K562 (cell line): ENCODE data around the gene ZP1. TPM values are rescaled to one million over a fixed set of nuclear protein-coding genes. Genes with fewer than 3 reads are reported as not detected.

ENCODE experiments used
- ATAC-seq: fragments of 200-7000 bp; cut with Tn5 transposase; 3 replicates; pipeline ENCODE4 v1.9.1; 2020; ENCODE audit warnings: moderate library complexity
- BruUV-seq: library from RNA; stranded (reverse); fragments of 400-500 nt; replicated peaks from 2 replicates; lab custom pipeline; 2021; lab: Mats Ljungman, UMichigan
- CTCF ChIA-PET: fragments of 300-600 bp; formaldehyde crosslinking; extraction: SDS; loops from one replicate; lab custom pipeline; 2021; ENCODE audit warnings: low intra/inter-chr PET ratio; lab: Yijun Ruan, JAX
- POLR2A ChIA-PET: fragments of 300-600, 350-650 bp; sonication (Branson Sonifier 250); formaldehyde crosslinking; extraction: SDS; loops from one replicate; lab custom pipeline; 2021; ENCODE audit warnings: antibody characterized with exemption, inconsistent platforms; lab: Yijun Ruan, JAX
- DNase-seq, 4 experiments: peaks; one replicate each; pipeline versions ENCODE4 v3.0.0 to v3.0.0-alpha.2; 2011 to 2018; ENCODE audit warnings: low spot score in 3 of 4, mixed read lengths in 3 of 4; ENCODE audit errors: extremely low read depth in 1 of 4
- FAIRE-seq: peaks from 2 replicates; lab custom pipeline; 2011; peaks lifted over from hg19 to GRCh38; lab: Jason Lieb, UNC
- H2AFZ ChIP-seq: 2 replicates; pipeline ENCODE4 v1.6.0; 2011; ENCODE audit warnings: low read depth, low read length, control low read depth, inconsistent platforms
- H3K27ac ChIP-seq: fragments of 200-600 bp; 3 replicates; pipeline ENCODE4 v1.8.0; 2011; ENCODE audit warnings: low read depth, mild to moderate bottlenecking, control low read depth, inconsistent platforms, low read length, moderate library complexity, mixed read lengths; ENCODE audit errors: extremely low read depth
- H3K27me3 ChIP-seq, 2 experiments: fragments of 300-600 bp in 1 of 2; 2 replicates in 1 of 2; 3 replicates in 1 of 2; pipeline versions ENCODE4 v1.6.0 to v1.8.0; 2011; ENCODE audit warnings: inconsistent platforms in 2 of 2, low read length in 2 of 2, mild to moderate bottlenecking in 1 of 2, mixed read lengths in 1 of 2, moderate library complexity in 1 of 2; ENCODE audit not compliant: control insufficient read depth in 2 of 2, insufficient read depth in 2 of 2
- H3K36me3 ChIP-seq: fragments of 300-600 bp; 3 replicates; pipeline ENCODE4 v1.8.0; 2011; ENCODE audit warnings: mild to moderate bottlenecking, low read length, inconsistent platforms; ENCODE audit not compliant: control insufficient read depth, insufficient read depth
- H3K4me1 ChIP-seq, 2 experiments: fragments of 200-600 bp in 1 of 2; replicated peaks in 1 of 2; 2 replicates in 1 of 2; 3 replicates in 1 of 2; pipeline versions ENCODE4 v1.5.1 to v1.8.0; 2011; ENCODE audit warnings: inconsistent platforms in 2 of 2, low read length in 2 of 2, mild to moderate bottlenecking in 1 of 2, mixed read lengths in 1 of 2, moderate library complexity in 1 of 2; ENCODE audit not compliant: control insufficient read depth in 2 of 2, insufficient read depth in 2 of 2
- H3K4me2 ChIP-seq: 2 replicates; pipeline ENCODE4 v1.6.1; 2011; ENCODE audit warnings: low read length, control low read depth, inconsistent platforms, mixed read lengths; ENCODE audit not compliant: insufficient read depth
- H3K4me3 ChIP-seq: fragments of 200-600 bp; sonication (generic), shearing (Covaris generic); 2 replicates; pipeline ENCODE4 v1.5.1; 2016; ENCODE audit warnings: control low read depth, inconsistent platforms
- H3K79me2 ChIP-seq: fragments of 200-600 bp; 3 replicates; pipeline ENCODE4 v1.8.0; 2011; ENCODE audit warnings: low read length, inconsistent platforms; ENCODE audit not compliant: control insufficient read depth, insufficient read depth
- H3K9ac ChIP-seq, 2 experiments: 2 replicates each; pipeline versions ENCODE4 v1.6.0 to v1.6.1; 2011; ENCODE audit warnings: low read depth in 2 of 2, low read length in 2 of 2, control low read depth in 1 of 2, inconsistent platforms in 1 of 2, mild to moderate bottlenecking in 1 of 2, mixed read lengths in 1 of 2; ENCODE audit not compliant: insufficient read depth in 1 of 2
- H3K9me1 ChIP-seq: one replicate; pipeline ENCODE4 v1.6.0; 2011; ENCODE audit warnings: inconsistent platforms, mild to moderate bottlenecking, low read length, moderate library complexity; ENCODE audit not compliant: control insufficient read depth, insufficient read depth
- H3K9me3 ChIP-seq: replicated peaks from 2 replicates; pipeline ENCODE4 v1.5.1; 2011; ENCODE audit warnings: low read depth, low read length, inconsistent platforms; ENCODE audit not compliant: control insufficient read depth, insufficient read depth
- H4K20me1 ChIP-seq: replicated peaks from 2 replicates; pipeline ENCODE4 v1.6.1; 2011; ENCODE audit warnings: low read length, inconsistent platforms, mixed read lengths; ENCODE audit not compliant: control insufficient read depth, insufficient read depth
- CC2D1A ChIP-seq: fragments of 450-650 bp; IDR thresholded peaks from 2 replicates; pipeline ENCODE4 v1.6.1; 2017; ENCODE audit warnings: mild to moderate bottlenecking
- CHD2 ChIP-seq: IDR thresholded peaks from 2 replicates; pipeline ENCODE4 v1.6.1; 2011; ENCODE audit warnings: low read depth, low read length
- E2F6 ChIP-seq, 2 experiments: IDR thresholded peaks; 2 replicates each; pipeline ENCODE4 v1.6.1; 2011; ENCODE audit warnings: borderline replicate concordance in 1 of 2, control low read depth in 1 of 2, low read depth in 1 of 2, low read length in 1 of 2, mild to moderate bottlenecking in 1 of 2, mixed read lengths in 1 of 2, moderate library complexity in 1 of 2; ENCODE audit not compliant: insufficient read depth in 1 of 2, insufficient read length in 1 of 2, poor library complexity in 1 of 2, severe bottlenecking in 1 of 2; ENCODE audit errors: extremely low read depth in 1 of 2
- GATAD2A ChIP-seq: fragments of 450-650 bp; IDR thresholded peaks from 2 replicates; pipeline ENCODE4 v1.6.1; 2017
- LEF1 ChIP-seq: fragments of 450-650 bp; IDR thresholded peaks from 2 replicates; pipeline ENCODE4 v1.6.1; 2016; ENCODE audit warnings: mild to moderate bottlenecking
- NCOA1 ChIP-seq: fragments of 450-650 bp; IDR thresholded peaks from 2 replicates; pipeline ENCODE4 v1.6.1; 2016; ENCODE audit warnings: low read depth
- TAF9B ChIP-seq: fragments of 450-650 bp; IDR thresholded peaks from 2 replicates; pipeline ENCODE4 v1.6.1; 2018; ENCODE audit warnings: mild to moderate bottlenecking; ENCODE audit not compliant: partially characterized antibody
- TCF7 ChIP-seq: sonication (generic); IDR thresholded peaks from 2 replicates; pipeline ENCODE4 v1.6.1; 2016; ENCODE audit warnings: antibody characterized with exemption, borderline replicate concordance
- TGIF2 ChIP-seq: sonication (generic); formaldehyde crosslinking; IDR thresholded peaks from 2 replicates; pipeline ENCODE4 v1.8.1; 2022; ENCODE audit warnings: mild to moderate bottlenecking, missing genetic modification reagents, moderate library complexity
- ZKSCAN3 ChIP-seq: fragments of 250-450 bp; sonication (Bioruptor Pico); IDR thresholded peaks from 2 replicates; pipeline ENCODE4 v1.4.0; 2020
- ZNF143 ChIP-seq: sonication (generic); formaldehyde crosslinking; IDR thresholded peaks from 2 replicates; pipeline ENCODE4 v1.9.0; 2022; ENCODE audit warnings: mild to moderate bottlenecking, missing genetic modification reagents
- ZNF75A ChIP-seq: fragments of 450-650 bp; formaldehyde crosslinking; IDR thresholded peaks from 2 replicates; pipeline ENCODE4 v1.4.0; 2020; ENCODE audit warnings: mild to moderate bottlenecking
- whole genome bisulfite sequencing: fragments of 100-300 bp; shearing (Covaris generic); methylation state at CpG from one replicate; pipeline ENCODE4 v1.1.6; 2016; ENCODE audit warnings: low coverage, mixed read lengths; ENCODE audit not compliant: insufficient coverage; ENCODE audit errors: missing lambda C conversion rate; 5-methylcytosine and 5-hydroxymethylcytosine counted together
- in situ Hi-C: fragments of 300-500 bp; cut with MboI; formaldehyde crosslinking; loops from 4 replicates; pipeline ENCODE4 v1.15.0; 2018; ENCODE audit warnings: inconsistent platforms, mixed read lengths
- intact Hi-C: fragments of 100-400 bp; cut with micrococcal nuclease; formaldehyde crosslinking; loops from 2 replicates; pipeline ENCODE4 v1.14.2; 2022
- polyA plus RNA-seq, 8 experiments: library from polyadenylated mRNA; depleted of rRNA in 4 of 8; stranded (reverse) in 5 of 8; unstranded in 3 of 8; fragments of >200 nt; fragmentation: Nextera tagmentation in 2 of 8; fragmentation: Illumina TruSeq in 1 of 8; extraction: Ambion mirVana in 2 of 8; extraction: Trizol in 1 of 8; gene quantifications; 2 replicates each; pipeline versions ENCODE4 v1.2.1 to v1.2.3, GENCODE V29; 2011 to 2014; ENCODE audit warnings: inconsistent platforms in 1 of 8, missing spikeins in 1 of 8
- total RNA-seq, 7 experiments: library from RNA; depleted of rRNA in 6 of 7; stranded (reverse); fragments of >200 nt in 6 of 7; fragmentation: Illumina TruSeq in 2 of 7; extraction: Trizol in 2 of 7; gene quantifications; 2 replicates each; pipeline versions ENCODE4 v1.2.1 to v1.2.3, GENCODE V29; 2011 to 2021; ENCODE audit warnings: low replicate concordance in 1 of 7
- TF ChIP-seq, protein P1 (sequence below): fragments of 250-450 bp; sonication (Bioruptor Pico); IDR thresholded peaks from 2 replicates; pipeline ENCODE4 v1.4.0; 2020
- TF ChIP-seq, protein P2 (sequence below): fragments of 250-450 bp; sonication (Bioruptor Pico); IDR thresholded peaks from 2 replicates; pipeline ENCODE4 v1.8.0; 2021; ENCODE audit warnings: moderate library complexity, mild to moderate bottlenecking, inconsistent platforms

ZP1 gene
- total and polyA plus RNA-seq, 9 of the 15 experiments (the other 6 are each of a cell fraction or from before 2014, with no cell fraction given) = 0.11 to 0.15 TPM; not detected in 7

GRCh38 chr11:60913793-60914632 is 46.7 kb downstream of the ZP1 start, which contains the start of gene TMEM109:
Gene TMEM109 (plus strand): TSS chr11:60914158. CDS start chr11:60919694, 5,536 bp downstream.
- H4K20me1 ChIP-seq = no peaks in the 10 kb centered on the region; the same call in 1 of the 2 replicates
- peak; percentile 90 for ATAC-seq
- H3K27me3 ChIP-seq = no peaks in the 10 kb centered on the region
- no peaks in the 10 kb centered on the region for H3K9me1 ChIP-seq
- TSS peak; percentile 58 for BruUV-seq
- H3K4me1 ChIP-seq = peaks cover 17 to 29% of the 10 kb centered on the region in 2 experiments; a peak in 4 of 5 replicates
- peak; percentile 95 for FAIRE-seq
- H3K9me3 ChIP-seq = peaks cover 8% of the 10 kb centered on the region
- H3K9ac ChIP-seq = peak within 1 kb of the TSS; percentile 91 to 96
- H3K4me2 ChIP-seq = peak within 1 kb of the TSS; percentile 94
- H3K36me3 ChIP-seq = peaks cover 18% of the 10 kb centered on the region
- H2AFZ ChIP-seq = peak within 1 kb of the TSS; percentile 100
- ChIA-PET CTCF (interaction anchor here (0.7 kb wide), 1 partner anchor 259 kb away, joined by 3 read pairs; no protein-coding TSS in a partner anchor), POLR2A (interaction anchor here (0.5 to 1.5 kb wide), 16 partner anchors 8 to 1685 kb away, joined by 3 to 7 read pairs (median 3); partner anchors contain the start of genes TMEM132A and VPS37C)
- under 1% methylated on average over 65 of the region's 70 CpGs for WGBS
- in situ Hi-C loops = no loop called here
- peaks cover 48% of the 10 kb centered on the region for H3K79me2 ChIP-seq
- H3K4me3 ChIP-seq = peak within 1 kb of the TSS; percentile 50
- intact Hi-C loops = loop anchor here (2.0 kb wide), 1 partner anchor 49 kb away; no protein-coding TSS in a partner anchor
- peak; percentile 93 to 95 (median 94) for DNase-seq
- H3K27ac ChIP-seq = peak within 1 kb of the TSS; percentile 93
- TF ChIP-seq, protein P1, sequence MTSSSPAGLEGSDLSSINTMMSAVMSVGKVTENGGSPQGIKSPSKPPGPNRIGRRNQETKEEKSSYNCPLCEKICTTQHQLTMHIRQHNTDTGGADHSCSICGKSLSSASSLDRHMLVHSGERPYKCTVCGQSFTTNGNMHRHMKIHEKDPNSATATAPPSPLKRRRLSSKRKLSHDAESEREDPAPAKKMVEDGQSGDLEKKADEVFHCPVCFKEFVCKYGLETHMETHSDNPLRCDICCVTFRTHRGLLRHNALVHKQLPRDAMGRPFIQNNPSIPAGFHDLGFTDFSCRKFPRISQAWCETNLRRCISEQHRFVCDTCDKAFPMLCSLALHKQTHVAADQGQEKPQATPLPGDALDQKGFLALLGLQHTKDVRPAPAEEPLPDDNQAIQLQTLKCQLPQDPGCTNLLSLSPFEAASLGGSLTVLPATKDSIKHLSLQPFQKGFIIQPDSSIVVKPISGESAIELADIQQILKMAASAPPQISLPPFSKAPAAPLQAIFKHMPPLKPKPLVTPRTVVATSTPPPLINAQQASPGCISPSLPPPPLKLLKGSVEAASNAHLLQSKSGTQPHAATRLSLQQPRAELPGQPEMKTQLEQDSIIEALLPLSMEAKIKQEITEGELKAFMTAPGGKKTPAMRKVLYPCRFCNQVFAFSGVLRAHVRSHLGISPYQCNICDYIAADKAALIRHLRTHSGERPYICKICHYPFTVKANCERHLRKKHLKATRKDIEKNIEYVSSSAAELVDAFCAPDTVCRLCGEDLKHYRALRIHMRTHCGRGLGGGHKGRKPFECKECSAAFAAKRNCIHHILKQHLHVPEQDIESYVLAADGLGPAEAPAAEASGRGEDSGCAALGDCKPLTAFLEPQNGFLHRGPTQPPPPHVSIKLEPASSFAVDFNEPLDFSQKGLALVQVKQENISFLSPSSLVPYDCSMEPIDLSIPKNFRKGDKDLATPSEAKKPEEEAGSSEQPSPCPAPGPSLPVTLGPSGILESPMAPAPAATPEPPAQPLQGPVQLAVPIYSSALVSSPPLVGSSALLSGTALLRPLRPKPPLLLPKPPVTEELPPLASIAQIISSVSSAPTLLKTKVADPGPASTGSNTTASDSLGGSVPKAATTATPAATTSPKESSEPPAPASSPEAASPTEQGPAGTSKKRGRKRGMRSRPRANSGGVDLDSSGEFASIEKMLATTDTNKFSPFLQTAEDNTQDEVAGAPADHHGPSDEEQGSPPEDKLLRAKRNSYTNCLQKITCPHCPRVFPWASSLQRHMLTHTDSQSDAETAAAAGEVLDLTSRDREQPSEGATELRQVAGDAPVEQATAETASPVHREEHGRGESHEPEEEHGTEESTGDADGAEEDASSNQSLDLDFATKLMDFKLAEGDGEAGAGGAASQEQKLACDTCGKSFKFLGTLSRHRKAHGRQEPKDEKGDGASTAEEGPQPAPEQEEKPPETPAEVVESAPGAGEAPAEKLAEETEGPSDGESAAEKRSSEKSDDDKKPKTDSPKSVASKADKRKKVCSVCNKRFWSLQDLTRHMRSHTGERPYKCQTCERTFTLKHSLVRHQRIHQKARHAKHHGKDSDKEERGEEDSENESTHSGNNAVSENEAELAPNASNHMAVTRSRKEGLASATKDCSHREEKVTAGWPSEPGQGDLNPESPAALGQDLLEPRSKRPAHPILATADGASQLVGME = peak; percentile 11; the same call in 1 of the 2 replicates
- TF ChIP-seq TCF7 = no peak
- TF ChIP-seq TAF9B = no peak
- no peak for TF ChIP-seq LEF1
- TF ChIP-seq TGIF2 = no peak
- TF ChIP-seq ZKSCAN3 = no peak
- peak; percentile 98 for TF ChIP-seq E2F6 (IDR thresholded peaks at IDR 0.05; ENCODE audit: borderline replicate concordance in 1 of 2, extremely low read depth in 1 of 2, insufficient read depth in 1 of 2, insufficient read length in 1 of 2, low read depth in 1 of 2, low read length in 1 of 2, poor library complexity in 1 of 2, severe bottlenecking in 1 of 2)
- no peak for TF ChIP-seq CHD2
- TF ChIP-seq ZNF75A (CRISPR knock-in tag) = 0 out of 2 replicates have a peak, but pooled peaks have one; percentile 43
- TF ChIP-seq, protein P2, sequence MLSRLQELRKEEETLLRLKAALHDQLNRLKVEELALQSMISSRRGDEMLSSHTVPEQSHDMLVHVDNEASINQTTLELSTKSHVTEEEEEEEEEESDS (CRISPR knock-in tag) = no peak
- no peak for TF ChIP-seq GATAD2A
- TF ChIP-seq NCOA1 = no peak
- TF ChIP-seq ZNF143 (CRISPR knock-in tag) = peak; percentile 92
- no peak for TF ChIP-seq CC2D1A
